HCT116 (cell line): ENCODE results near the gene POLD1. TPM values are rescaled to one million over a fixed set of nuclear protein-coding genes. Genes with fewer than 3 reads are reported as not detected.

Experiments
- ATAC-seq: fragments of 200-7000 bp; cut with Tn5 transposase; 2 replicates; pipeline ENCODE4 v1.9.1; 2020; ENCODE audit warnings: mild to moderate bottlenecking, moderate library complexity
- BruUV-seq: library from RNA; stranded (reverse); fragments of 400-500 nt; replicated peaks from 2 replicates; lab custom pipeline; 2021; lab: Mats Ljungman, UMichigan
- CTCF ChIA-PET: fragments of 300-600 bp; sonication (Branson Sonifier 250); formaldehyde crosslinking; loops from one replicate; lab custom pipeline; 2021; ENCODE audit warnings: antibody characterized with exemption; lab: Charles Lee
- POLR2A ChIA-PET: fragments of 300-600, 350-600 bp; sonication (Branson Sonifier 250); formaldehyde crosslinking; loops from one replicate; lab custom pipeline; 2021; ENCODE audit warnings: antibody characterized with exemption; lab: Charles Lee
- RAD21 ChIA-PET, 2 experiments: fragments of 300-600 bp; sonication (Branson Sonifier 250); formaldehyde crosslinking; loops; one replicate each; lab custom pipeline; 2023; ENCODE audit warnings: low total read pairs in 2 of 2; ENCODE audit not compliant: uncharacterized antibody in 2 of 2, unreplicated experiment in 2 of 2, low non-redundant PET in 1 of 2; lab: Charles Lee
- DNase-seq: peaks from one replicate; pipeline ENCODE4 v3.0.0-alpha.2; 2010; ENCODE audit warnings: low read depth, low spot score
- H2AFZ ChIP-seq: fragments of 200-600 bp; shearing (Covaris generic), sonication (generic); 2 replicates; pipeline ENCODE4 v1.6.1; 2017; ENCODE audit warnings: low read depth, mixed run types, mixed read lengths, antibody characterized with exemption, low read length; ENCODE audit not compliant: poor library complexity, severe bottlenecking
- H3K27ac ChIP-seq: 2 replicates; pipeline ENCODE4 v1.5.1; 2012; ENCODE audit warnings: low read depth, low read length
- H3K27me3 ChIP-seq: fragments of 200-600 bp; sonication (generic); 2 replicates; pipeline ENCODE4 v1.6.1; 2016; ENCODE audit warnings: mixed run types, low read length, mixed read lengths; ENCODE audit not compliant: insufficient read depth
- H3K36me3 ChIP-seq, 2 experiments: fragments of 200-500 bp in 1 of 2; fragments of 200-600 bp in 1 of 2; sonication (Bioruptor generic) in 1 of 2; sonication (generic) in 1 of 2; 2 replicates each; pipeline versions ENCODE4 v1.5.1 to v1.6.1; 2014 to 2016; ENCODE audit warnings: low read length in 2 of 2, inconsistent platforms in 1 of 2, mixed read lengths in 1 of 2, mixed run types in 1 of 2; ENCODE audit not compliant: insufficient read depth in 2 of 2, control insufficient read depth in 1 of 2
- H3K4me1 ChIP-seq, 2 experiments: fragments of 200-600 bp in 1 of 2; sonication (generic) in 1 of 2; 2 replicates each; pipeline versions ENCODE4 v1.5.1 to v1.6.1; 2012 to 2017; ENCODE audit warnings: low read length in 2 of 2, inconsistent platforms in 1 of 2, mild to moderate bottlenecking in 1 of 2, mixed read lengths in 1 of 2, mixed run types in 1 of 2, moderate library complexity in 1 of 2; ENCODE audit not compliant: insufficient read depth in 2 of 2, control insufficient read depth in 1 of 2
- H3K4me2 ChIP-seq: fragments of 200-600 bp; sonication (generic); 2 replicates; pipeline ENCODE4 v1.6.1; 2017; ENCODE audit warnings: mixed run types, low read length, mixed read lengths
- H3K4me3 ChIP-seq, 2 experiments: fragments of 200-600 bp in 1 of 2; sonication (generic) in 1 of 2; replicated peaks in 1 of 2; 2 replicates each; pipeline ENCODE4 v1.5.1; 2011 to 2016; ENCODE audit warnings: low read length in 2 of 2, control low read depth in 1 of 2, low read depth in 1 of 2, mild to moderate bottlenecking in 1 of 2, mixed read lengths in 1 of 2, mixed run types in 1 of 2
- H3K79me2 ChIP-seq: fragments of 200-600 bp; sonication (generic); 2 replicates; pipeline ENCODE4 v1.6.1; 2017; ENCODE audit warnings: mild to moderate bottlenecking, mixed run types, low read length, moderate library complexity, mixed read lengths; ENCODE audit not compliant: insufficient read depth
- H3K9ac ChIP-seq: fragments of 200-600 bp; sonication (generic); 2 replicates; pipeline ENCODE4 v1.6.1; 2016; ENCODE audit warnings: low read length, mixed read lengths
- H3K9me2 ChIP-seq: fragments of 200-600 bp; sonication (generic), shearing (Covaris generic); 2 replicates; pipeline ENCODE4 v1.6.1; 2017; ENCODE audit warnings: mixed run types, mild to moderate bottlenecking, moderate library complexity; ENCODE audit not compliant: insufficient read depth
- H3K9me3 ChIP-seq, 2 experiments: fragments of 200-500 bp in 1 of 2; fragments of 200-600 bp in 1 of 2; sonication (Bioruptor generic) in 1 of 2; sonication (generic) in 1 of 2; 2 replicates each; pipeline ENCODE4 v1.6.1; 2014 to 2017; ENCODE audit warnings: low read length in 2 of 2, mixed read lengths in 2 of 2, inconsistent platforms in 1 of 2, low read depth in 1 of 2, mild to moderate bottlenecking in 1 of 2, mixed run types in 1 of 2, moderate library complexity in 1 of 2; ENCODE audit not compliant: control insufficient read depth in 1 of 2, insufficient read depth in 1 of 2
- H4K20me1 ChIP-seq: fragments of 200-600 bp; sonication (generic), shearing (Covaris generic); 2 replicates; pipeline ENCODE4 v1.6.1; 2017; ENCODE audit warnings: mixed run types, mild to moderate bottlenecking, moderate library complexity; ENCODE audit not compliant: insufficient read depth
- CBX3 ChIP-seq: IDR thresholded peaks from 2 replicates; pipeline ENCODE4 v1.6.1; 2012; ENCODE audit warnings: low read depth
- EZH2phosphoT487 ChIP-seq: fragments of 200-600 bp; IDR thresholded peaks from 2 replicates; pipeline ENCODE4 v1.6.1; 2018; ENCODE audit warnings: antibody characterized with exemption, borderline replicate concordance
- FOSL1 ChIP-seq: IDR thresholded peaks from 2 replicates; pipeline ENCODE4 v1.6.1; 2012; ENCODE audit warnings: low read depth
- JUND ChIP-seq: IDR thresholded peaks from 2 replicates; pipeline ENCODE4 v1.6.1; 2012
- POLR2A ChIP-seq: IDR thresholded peaks from 2 replicates; pipeline ENCODE4 v1.7.0; 2011; ENCODE audit warnings: borderline replicate concordance; ENCODE audit not compliant: insufficient read depth, insufficient read length; ENCODE audit errors: extremely low read depth
- RAD21 ChIP-seq: IDR thresholded peaks from 2 replicates; pipeline ENCODE4 v1.6.1; 2012; ENCODE audit warnings: low read depth, mild to moderate bottlenecking
- REST ChIP-seq: IDR thresholded peaks from 2 replicates; pipeline ENCODE4 v1.6.1; 2012; ENCODE audit warnings: low read depth
- SIN3A ChIP-seq: IDR thresholded peaks from 2 replicates; pipeline ENCODE4 v1.6.1; 2012; ENCODE audit warnings: low read depth
- ZNF274 ChIP-seq: fragments of 200-500 bp; sonication (Bioruptor generic); IDR thresholded peaks from 2 replicates; pipeline ENCODE4 v1.6.1; 2014; ENCODE audit warnings: mild to moderate bottlenecking, low read depth, low read length, inconsistent platforms
- intact Hi-C: fragments of 100-400 bp; cut with micrococcal nuclease; formaldehyde crosslinking; loops from 2 replicates; pipeline ENCODE4 v1.10.0; 2022
- total RNA-seq: library from RNA; stranded (reverse); gene quantifications from one replicate; pipeline ENCODE4 v1.2.1, GENCODE V29; 2021; ENCODE audit not compliant: unreplicated experiment
- TF ChIP-seq, protein P1 (sequence below): IDR thresholded peaks from 2 replicates; pipeline ENCODE4 v1.6.1; 2011; ENCODE audit warnings: mild to moderate bottlenecking, low read length, moderate library complexity; ENCODE audit not compliant: insufficient replicate concordance; ENCODE audit errors: extremely low read depth
- TF ChIP-seq, protein P2 (sequence below): IDR thresholded peaks from 2 replicates; pipeline ENCODE4 v1.6.1; 2012

The POLD1 gene
- total RNA-seq, 1 experiment from 2014 or later: 122 TPM

GRCh38 chr19:50455992-50456391 is 71.8 kb downstream of the POLD1 start:
- H3K9me3 ChIP-seq: no peaks in the 10 kb centered on the region
- no peak overlapping the region for H3K27ac ChIP-seq
- ChIA-PET POLR2A (no interaction called here), RAD21 (no interaction called here), CTCF (no interaction called here)
- no peak overlapping the region for H3K4me3 ChIP-seq
- no peak overlapping the region for H2AFZ ChIP-seq
- no TSS peak for BruUV-seq
- H3K9me2 ChIP-seq: no peaks in the 10 kb centered on the region
- H3K4me2 ChIP-seq: no peak overlapping the region
- peaks cover 7 to 13% of the 10 kb centered on the region in 2 experiments for H3K4me1 ChIP-seq
- TF ChIP-seq REST: no peak
- TF ChIP-seq, protein P1, sequence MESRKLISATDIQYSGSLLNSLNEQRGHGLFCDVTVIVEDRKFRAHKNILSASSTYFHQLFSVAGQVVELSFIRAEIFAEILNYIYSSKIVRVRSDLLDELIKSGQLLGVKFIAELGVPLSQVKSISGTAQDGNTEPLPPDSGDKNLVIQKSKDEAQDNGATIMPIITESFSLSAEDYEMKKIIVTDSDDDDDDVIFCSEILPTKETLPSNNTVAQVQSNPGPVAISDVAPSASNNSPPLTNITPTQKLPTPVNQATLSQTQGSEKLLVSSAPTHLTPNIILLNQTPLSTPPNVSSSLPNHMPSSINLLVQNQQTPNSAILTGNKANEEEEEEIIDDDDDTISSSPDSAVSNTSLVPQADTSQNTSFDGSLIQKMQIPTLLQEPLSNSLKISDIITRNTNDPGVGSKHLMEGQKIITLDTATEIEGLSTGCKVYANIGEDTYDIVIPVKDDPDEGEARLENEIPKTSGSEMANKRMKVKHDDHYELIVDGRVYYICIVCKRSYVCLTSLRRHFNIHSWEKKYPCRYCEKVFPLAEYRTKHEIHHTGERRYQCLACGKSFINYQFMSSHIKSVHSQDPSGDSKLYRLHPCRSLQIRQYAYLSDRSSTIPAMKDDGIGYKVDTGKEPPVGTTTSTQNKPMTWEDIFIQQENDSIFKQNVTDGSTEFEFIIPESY: no peak
- TF ChIP-seq RAD21: no peak
- TF ChIP-seq ZNF274: no peak
- no peak for TF ChIP-seq SIN3A
- TF ChIP-seq CBX3: no peak
- TF ChIP-seq, protein P2, sequence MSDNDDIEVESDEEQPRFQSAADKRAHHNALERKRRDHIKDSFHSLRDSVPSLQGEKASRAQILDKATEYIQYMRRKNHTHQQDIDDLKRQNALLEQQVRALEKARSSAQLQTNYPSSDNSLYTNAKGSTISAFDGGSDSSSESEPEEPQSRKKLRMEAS: no peak
- TF ChIP-seq POLR2A: no peak
- TF ChIP-seq JUND: no peak
- no peak for TF ChIP-seq EZH2phosphoT487
- TF ChIP-seq FOSL1: no peak
- no peak for DNase-seq
- H3K79me2 ChIP-seq: no peaks in the 10 kb centered on the region
- H3K36me3 ChIP-seq: no peaks in the 10 kb centered on the region
- no peaks in the 10 kb centered on the region for H4K20me1 ChIP-seq
- H3K27me3 ChIP-seq: no peaks in the 10 kb centered on the region
- intact Hi-C loops: no loop called here
- no peak for ATAC-seq
- H3K9ac ChIP-seq: no peak overlapping the region
